GM19193 (cell line): ENCODE results near the gene MAN1A2.

Experiments
- POLR2A ChIP-seq: IDR thresholded peaks from 4 replicates; pipeline ENCODE4 v1.6.1; 2011; ENCODE audit not compliant: insufficient read depth, insufficient read length; ENCODE audit errors: extremely low read depth

Gene MAN1A2

DNA sequence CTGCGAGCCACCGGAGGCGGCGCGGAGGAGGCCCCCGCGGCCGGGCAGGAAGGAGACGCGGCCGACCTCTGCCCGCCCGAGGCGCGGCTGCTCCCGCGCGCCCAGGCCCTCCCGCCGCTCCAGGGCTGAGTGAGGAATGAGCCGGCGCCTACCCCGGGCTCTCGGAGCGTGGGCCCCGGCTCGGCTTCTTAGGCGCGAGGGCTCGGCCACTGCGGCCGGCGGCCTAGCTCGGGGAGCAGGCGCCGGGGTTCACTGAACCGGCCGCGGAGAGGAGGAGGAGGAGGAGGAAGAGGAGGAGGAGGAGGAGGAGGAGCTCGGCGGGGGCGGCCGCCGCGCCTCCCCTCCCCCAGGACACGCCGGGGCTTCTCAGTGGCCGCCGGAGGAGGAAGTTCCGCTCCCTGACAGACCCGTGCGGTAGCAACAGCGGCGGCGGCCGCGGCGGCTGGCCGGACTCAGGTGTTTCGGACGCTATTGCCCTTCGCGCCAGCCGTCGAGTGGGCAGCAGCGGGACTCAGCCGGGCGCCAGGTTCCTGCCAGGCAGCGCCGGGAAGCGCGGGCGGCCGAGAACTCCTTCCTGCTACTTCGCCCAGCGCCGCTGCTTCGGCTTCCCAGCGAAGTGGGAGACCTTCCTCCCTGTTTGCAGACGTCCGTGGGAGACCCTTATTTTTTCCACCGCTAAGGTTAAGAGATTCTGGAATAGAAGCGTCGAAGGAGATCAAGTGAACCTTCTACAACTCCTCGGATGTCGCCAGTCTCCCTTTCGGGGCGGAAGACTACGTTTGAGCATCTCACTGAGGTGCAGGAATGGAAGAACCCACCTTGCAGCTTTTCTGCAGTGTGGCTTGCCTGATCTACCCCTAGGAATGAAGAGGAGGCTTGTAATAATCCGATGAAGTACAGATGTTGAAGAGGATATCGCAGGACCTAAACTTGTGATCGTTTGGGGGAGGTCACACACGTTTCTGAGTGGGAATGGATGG is at the start of gene MAN1A2:
MAN1A2 (plus strand) TSS at position 404 of the 980 bp plus-strand sequence. CDS start 735 bp downstream, outside the sequence.
- TF ChIP-seq POLR2A, result peak; percentile 76

DNA sequence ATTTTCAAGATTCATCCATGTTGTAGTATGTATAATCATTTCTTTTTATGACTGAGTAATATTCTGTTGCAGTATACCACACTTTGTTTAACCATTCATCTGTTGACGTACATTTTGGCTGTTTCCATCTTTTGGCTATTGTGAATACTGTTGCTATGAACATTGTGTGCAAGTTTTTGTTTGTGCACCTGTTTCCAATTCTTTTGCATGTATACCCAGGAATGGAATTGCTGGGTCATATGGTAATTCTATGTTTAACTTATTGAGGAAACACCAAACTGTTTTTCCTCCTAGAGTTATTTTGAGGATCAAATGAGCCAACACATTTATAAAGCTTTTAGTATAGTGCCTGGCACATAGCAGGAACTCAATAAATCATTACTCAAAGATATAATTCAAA is 49.2 kb upstream of the MAN1A2 start:
- no peak for TF ChIP-seq POLR2A

DNA sequence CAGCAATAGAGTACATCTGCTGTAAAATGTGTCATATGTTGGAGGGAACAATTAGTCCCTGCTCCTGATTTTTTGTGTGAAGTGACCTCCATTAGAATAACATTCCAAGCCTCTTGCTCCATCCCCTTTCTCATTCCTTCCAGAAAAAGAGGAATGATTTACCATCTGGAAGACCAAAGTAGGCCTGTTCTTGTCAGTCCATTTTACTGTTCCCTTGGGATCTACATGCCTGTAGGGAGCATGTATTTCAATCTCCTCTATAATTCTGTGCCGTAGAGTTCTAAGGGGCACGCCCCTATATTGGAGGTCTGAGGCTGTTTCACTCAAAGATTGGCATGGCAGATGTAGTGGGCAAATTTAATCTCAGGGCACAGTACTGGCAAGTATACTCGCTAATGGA is 48.8 kb upstream of the MAN1A2 start:
- no peak for TF ChIP-seq POLR2A

DNA sequence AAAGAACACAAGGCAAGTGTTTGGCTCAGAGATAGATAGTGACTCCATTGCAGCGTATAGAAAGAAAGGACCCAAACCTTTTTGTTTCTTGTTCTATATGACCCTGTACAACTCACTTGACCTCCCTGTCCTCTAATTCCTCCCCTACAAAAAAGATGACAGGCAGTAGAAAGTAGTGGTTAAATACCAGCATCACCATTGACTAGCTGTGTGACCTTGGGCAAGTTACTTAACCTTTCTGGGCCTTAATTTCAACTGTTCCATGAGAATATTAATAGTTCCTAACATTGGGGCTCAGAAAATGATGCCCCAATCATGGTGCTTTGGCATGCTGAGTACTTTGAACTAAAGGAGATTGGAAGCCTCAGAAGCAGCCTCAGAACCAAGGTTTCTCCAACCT is 46.7 kb upstream of the MAN1A2 start:
- no peak for TF ChIP-seq POLR2A

DNA sequence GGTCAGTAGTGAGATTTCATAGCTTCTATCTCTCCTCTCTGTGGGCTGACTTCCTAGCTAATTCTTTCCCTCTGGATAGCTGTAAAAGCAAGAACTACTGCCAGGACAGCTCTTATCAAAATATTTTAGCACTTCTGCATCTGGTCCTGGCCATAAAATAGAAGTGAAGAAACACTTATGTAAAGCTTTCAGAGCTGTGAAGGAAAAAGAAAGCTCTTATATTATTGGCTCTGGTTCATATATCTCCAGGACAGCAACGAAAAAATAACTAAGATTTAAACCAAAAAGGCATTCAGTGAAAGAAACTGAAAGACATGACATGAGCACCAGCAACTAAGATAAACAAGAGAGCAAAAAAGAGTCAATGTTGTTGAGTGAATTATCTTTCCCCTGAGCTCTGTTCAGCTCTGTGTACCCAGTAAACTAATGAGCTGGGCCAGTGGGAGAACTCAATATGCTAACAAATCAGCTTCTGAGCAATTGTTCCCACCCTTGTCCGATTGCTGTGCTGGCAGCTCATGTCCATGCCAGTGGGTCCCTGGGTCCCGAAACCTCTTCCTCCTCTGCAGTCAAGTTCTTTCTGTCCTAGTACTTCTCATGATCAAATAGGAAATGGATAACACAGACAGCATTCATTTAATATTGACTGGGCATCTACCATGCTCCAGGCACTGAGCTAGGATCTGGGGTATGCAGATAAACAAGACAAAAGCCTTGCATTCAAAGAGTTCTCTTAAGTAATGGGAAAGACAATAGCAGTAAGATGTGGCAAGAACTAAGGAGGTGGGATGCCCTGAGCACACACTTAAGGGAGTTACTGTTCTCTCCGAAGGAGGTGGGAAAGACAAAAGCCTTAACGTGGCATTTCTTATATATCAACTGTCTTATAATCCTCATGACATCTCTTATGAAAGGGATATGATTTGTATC is 45.3 kb upstream of the MAN1A2 start:
- no peak for TF ChIP-seq POLR2A

GRCh38 chr1:117324357-117324756 is 42.9 kb upstream of the MAN1A2 start:
- TF ChIP-seq POLR2A, result no peak

GRCh38 chr1:117327011-117327410 is 40.2 kb upstream of the MAN1A2 start:
- TF ChIP-seq POLR2A, result no peak

- no peak for TF ChIP-seq POLR2A
These were observed 31.7 kb upstream of the MAN1A2 start for GRCh38 chr1:117335376-117336086.

- no peak for TF ChIP-seq POLR2A
These were observed 31.0 kb upstream of the MAN1A2 start for GRCh38 chr1:117336088-117336817.

- no peak for TF ChIP-seq POLR2A
These were observed 27.2 kb upstream of the MAN1A2 start for GRCh38 chr1:117339866-117340700.

GRCh38 chr1:117341123-117341522 is 26.1 kb upstream of the MAN1A2 start:
- no peak for TF ChIP-seq POLR2A

- TF ChIP-seq POLR2A, result no peak
These were observed 24.9 kb upstream of the MAN1A2 start for GRCh38 chr1:117342397-117342796.
